Bronchial epithelial cell (primary cell): ENCODE results near the gene TCTN2. TPM values are rescaled to one million over a fixed set of nuclear protein-coding genes. Genes with fewer than 3 reads are reported as not detected.

Experiments used
- DNase-seq: peaks from one replicate; pipeline ENCODE4 v3.0.0-alpha.2; 2010; ENCODE audit warnings: low read depth
- FAIRE-seq: peaks from 2 replicates; lab custom pipeline; 2011; peaks lifted over from hg19 to GRCh38; lab: Jason Lieb, UNC
- H3K27me3 ChIP-seq: 2 replicates; pipeline ENCODE4 v1.5.1; 2011; ENCODE audit warnings: low read length; ENCODE audit not compliant: control insufficient read depth, insufficient read depth
- H3K36me3 ChIP-seq: 2 replicates; pipeline ENCODE4 v1.5.1; 2011; ENCODE audit warnings: low read length; ENCODE audit not compliant: control insufficient read depth, insufficient read depth
- H3K4me3 ChIP-seq: 2 replicates; pipeline ENCODE4 v1.5.1; 2011; ENCODE audit warnings: mild to moderate bottlenecking, low read depth, low read length, control low read depth
- CTCF ChIP-seq: IDR thresholded peaks from 2 replicates; pipeline ENCODE4 v1.5.1; 2011; ENCODE audit warnings: mild to moderate bottlenecking, moderate library complexity, low read length, control low read depth, inconsistent platforms; ENCODE audit not compliant: insufficient read depth, severe bottlenecking
- total RNA-seq: library from RNA; depleted of rRNA; stranded (reverse); fragments of >200 nt; gene quantifications from 2 replicates; pipeline ENCODE4 v1.2.1, GENCODE V29; 2014

The TCTN2 gene
- total RNA-seq, 1 donor from 2014 or later = 3.9 TPM

- no peak for TF ChIP-seq CTCF
- no peak for FAIRE-seq
- peak; percentile 10 for DNase-seq
- H3K4me3 ChIP-seq = no peak overlapping the region
- no peaks in the 10 kb centered on the region for H3K27me3 ChIP-seq
- H3K36me3 ChIP-seq = peaks cover 10% of the 10 kb centered on the region
Observed at GRCh38 chr12:123747309-123747708, 76.4 kb downstream of the TCTN2 start.

GRCh38 chr12:123748161-123748560 is 77.2 kb downstream of the TCTN2 start:
- DNase-seq = no peak
- H3K36me3 ChIP-seq = peaks cover 10% of the 10 kb centered on the region
- no peaks in the 10 kb centered on the region for H3K27me3 ChIP-seq
- no peak for FAIRE-seq
- TF ChIP-seq CTCF = no peak
- H3K4me3 ChIP-seq = no peak overlapping the region

- no peaks in the 10 kb centered on the region for H3K27me3 ChIP-seq
- peak; percentile 7 for FAIRE-seq
- peak; percentile 74 for DNase-seq
- TF ChIP-seq CTCF = no peak
- H3K36me3 ChIP-seq = peaks cover 10% of the 10 kb centered on the region
- H3K4me3 ChIP-seq = no peak overlapping the region
Observed at GRCh38 chr12:123748661-123749060, 77.7 kb downstream of the TCTN2 start.

GRCh38 chr12:123749355-123749754 is 78.4 kb downstream of the TCTN2 start:
- H3K27me3 ChIP-seq = no peaks in the 10 kb centered on the region
- FAIRE-seq = no peak
- H3K36me3 ChIP-seq = peaks cover 10% of the 10 kb centered on the region
- no peak for DNase-seq
- no peak overlapping the region for H3K4me3 ChIP-seq
- no peak for TF ChIP-seq CTCF

GRCh38 chr12:123750159-123750656 is 79.3 kb downstream of the TCTN2 start:
- FAIRE-seq = no peak
- DNase-seq = no peak
- H3K36me3 ChIP-seq = peaks cover 5% of the 10 kb centered on the region
- H3K4me3 ChIP-seq = no peak overlapping the region
- no peak for TF ChIP-seq CTCF
- H3K27me3 ChIP-seq = no peaks in the 10 kb centered on the region

GRCh38 chr12:123752046-123752445 is 81.1 kb downstream of the TCTN2 start:
- FAIRE-seq = no peak
- peak; percentile 20 for DNase-seq
- Histone ChIP-seq H3K4me3 (no peak overlapping the region), H3K27me3 (no peaks in the 10 kb centered on the region), H3K36me3 (peaks cover 7% of the 10 kb centered on the region)
- TF ChIP-seq CTCF = no peak
